WTC11 (cell line): Measurements from ENCODE around the gene CLEC3A. TPM values are rescaled to one million over a fixed set of nuclear protein-coding genes. Genes with fewer than 3 reads are reported as not detected.

ENCODE experiments used
- ATAC-seq: fragments of 200-7000 bp; cut with Tn5 transposase; 2 replicates; pipeline ENCODE4 v1.10.0; 2021; ENCODE audit warnings: mild to moderate bottlenecking, moderate library complexity
- CTCF ChIA-PET: fragments of 300-600 bp; sonication (Branson Sonifier 250); formaldehyde crosslinking; loops from one replicate; lab custom pipeline; 2021; ENCODE audit warnings: antibody characterized with exemption; lab: Charles Lee
- POLR2A ChIA-PET: fragments of 350-600 bp; sonication (Branson Sonifier 250); formaldehyde crosslinking; loops from one replicate; lab custom pipeline; 2021; ENCODE audit warnings: antibody characterized with exemption; lab: Charles Lee
- DNase-seq: peaks from one replicate; pipeline ENCODE4 v3.0.0; 2021; ENCODE audit warnings: low spot score
- H3K27ac Mint-ChIP-seq: 2 replicates; pipeline ENCODE4 v1.8.0; 2021; ENCODE audit warnings: mixed read lengths
- H3K27me3 Mint-ChIP-seq: 2 replicates; pipeline ENCODE4 v1.8.0; 2021; ENCODE audit warnings: low read depth, mild to moderate bottlenecking, moderate library complexity, mixed read lengths
- H3K36me3 Mint-ChIP-seq: 2 replicates; pipeline ENCODE4 v1.8.0; 2021; ENCODE audit warnings: mixed read lengths
- H3K4me1 Mint-ChIP-seq: 2 replicates; pipeline ENCODE4 v1.8.0; 2022; ENCODE audit warnings: mixed read lengths
- H3K4me3 Mint-ChIP-seq: 2 replicates; pipeline ENCODE4 v1.8.0; 2021; ENCODE audit warnings: mild to moderate bottlenecking, moderate library complexity, mixed read lengths
- H3K9me3 Mint-ChIP-seq: 2 replicates; pipeline ENCODE4 v1.8.0; 2021; ENCODE audit warnings: mixed read lengths
- AFF4 ChIP-seq: sonication (generic); formaldehyde crosslinking; IDR thresholded peaks from 2 replicates; pipeline ENCODE4 v1.8.1; 2023; ENCODE audit warnings: mild to moderate bottlenecking, missing genetic modification reagents, borderline replicate concordance
- CTCF ChIP-seq: fragments of 200-600 bp; IDR thresholded peaks from 2 replicates; pipeline ENCODE4 v1.8.0; 2022; ENCODE audit warnings: antibody characterized with exemption
- E2F4 ChIP-seq: sonication (generic); formaldehyde crosslinking; IDR thresholded peaks from 2 replicates; pipeline ENCODE4 v1.8.1; 2022; ENCODE audit warnings: low read depth, mild to moderate bottlenecking, moderate library complexity, missing genetic modification reagents, borderline replicate concordance
- FOXJ3 ChIP-seq: sonication (generic); formaldehyde crosslinking; IDR thresholded peaks from 2 replicates; pipeline ENCODE4 v1.9.0; 2021; ENCODE audit warnings: missing genetic modification reagents, mild to moderate bottlenecking, borderline replicate concordance
- FOXK1 ChIP-seq: sonication (generic); formaldehyde crosslinking; IDR thresholded peaks from 2 replicates; pipeline ENCODE4 v1.8.0; 2022; ENCODE audit warnings: mild to moderate bottlenecking, moderate library complexity, missing genetic modification reagents
- FOXP4 ChIP-seq: sonication (generic); formaldehyde crosslinking; IDR thresholded peaks from 2 replicates; pipeline ENCODE4 v1.8.0; 2022; ENCODE audit warnings: mild to moderate bottlenecking, missing genetic modification reagents
- GABPB1 ChIP-seq: sonication (generic); formaldehyde crosslinking; IDR thresholded peaks from 2 replicates; pipeline ENCODE4 v1.8.1; 2023; ENCODE audit warnings: mild to moderate bottlenecking, missing genetic modification reagents
- GRHL2 ChIP-seq: fragments of 250-450 bp; sonication (Bioruptor Pico); IDR thresholded peaks from 2 replicates; pipeline ENCODE4 v1.8.0; 2022; ENCODE audit warnings: mild to moderate bottlenecking, moderate library complexity; ENCODE audit not compliant: insufficient replicate concordance, severe bottlenecking
- MYBL2 ChIP-seq: sonication (generic); formaldehyde crosslinking; IDR thresholded peaks from 2 replicates; pipeline ENCODE4 v1.8.1; 2023; ENCODE audit warnings: mild to moderate bottlenecking, moderate library complexity, missing genetic modification reagents
- PREB ChIP-seq: sonication (generic); formaldehyde crosslinking; IDR thresholded peaks from 2 replicates; pipeline ENCODE4 v1.8.1; 2022; ENCODE audit warnings: mild to moderate bottlenecking, missing genetic modification reagents, moderate library complexity, borderline replicate concordance
- RELA ChIP-seq: sonication (generic); formaldehyde crosslinking; IDR thresholded peaks from 2 replicates; pipeline ENCODE4 v1.8.1; 2022; ENCODE audit warnings: missing genetic modification reagents, mild to moderate bottlenecking, borderline replicate concordance
- SMAD3 ChIP-seq: sonication (generic); formaldehyde crosslinking; IDR thresholded peaks from 2 replicates; pipeline ENCODE4 v1.8.0; 2022; ENCODE audit warnings: missing genetic modification reagents, mild to moderate bottlenecking, borderline replicate concordance
- SP1 ChIP-seq: sonication (generic); formaldehyde crosslinking; conservative IDR thresholded peaks from 2 replicates; pipeline ENCODE4 v1.8.1; 2022; ENCODE audit warnings: missing genetic modification reagents
- STAT6 ChIP-seq: sonication (generic); formaldehyde crosslinking; conservative IDR thresholded peaks from 2 replicates; pipeline ENCODE4 v1.8.1; 2023; ENCODE audit warnings: mild to moderate bottlenecking, low read depth, missing genetic modification reagents, moderate library complexity
- TCF7 ChIP-seq: sonication (generic); formaldehyde crosslinking; IDR thresholded peaks from 2 replicates; pipeline ENCODE4 v1.8.0; 2022; ENCODE audit warnings: mild to moderate bottlenecking, low read depth, missing genetic modification reagents, moderate library complexity
- TEAD1 ChIP-seq: sonication (generic); formaldehyde crosslinking; IDR thresholded peaks from 2 replicates; pipeline ENCODE4 v1.8.0; 2022; ENCODE audit warnings: mild to moderate bottlenecking, missing genetic modification reagents
- ZNF396 ChIP-seq: fragments of 250-450 bp; sonication (Bioruptor Pico); IDR thresholded peaks from 2 replicates; pipeline ENCODE4 v1.8.0; 2021; ENCODE audit warnings: mild to moderate bottlenecking, moderate library complexity, borderline replicate concordance
- total RNA-seq: library from RNA; stranded (reverse); gene quantifications from 3 replicates; pipeline ENCODE4 v1.2.3, GENCODE V29; 2021

Gene CLEC3A
- total RNA-seq, 1 experiment from 2014 or later, result not detected

- no peak for TF ChIP-seq AFF4 (CRISPR knock-in tag)
These were observed 43.0 kb downstream of the CLEC3A start (continued) for GRCh38 chr16:78065319-78065718.

GRCh38 chr16:78069913-78070312 lies 47.6 kb downstream of the CLEC3A start:
- Mint-ChIP-seq H3K27me3 (peaks cover 100% of the 10 kb centered on the region), H3K4me3 (no peak overlapping the region), H3K36me3 (peaks cover 5% of the 10 kb centered on the region; the same call in 1 of the 2 replicates), H3K27ac (no peak overlapping the region), H3K4me1 (peaks cover 19% of the 10 kb centered on the region), H3K9me3 (0 out of 2 replicates have a peak, but pooled peaks cover 3% of the 10 kb centered on the region)
- DNase-seq (no peak), ATAC-seq (no peak)
- ChIA-PET POLR2A (no interaction called here), CTCF (no interaction called here)
- TF ChIP-seq CTCF, result no peak

GRCh38 chr16:78072275-78072674 lies 49.9 kb downstream of the CLEC3A start:
- peaks cover 5% of the 10 kb centered on the region; the same call in 1 of the 2 replicates for H3K36me3 Mint-ChIP-seq
- no peak overlapping the region for H3K27ac Mint-ChIP-seq
- TF ChIP-seq SMAD3 (CRISPR knock-in tag), result no peak
- TF ChIP-seq TEAD1 (CRISPR knock-in tag), result peak; percentile 26; the same call in 1 of the 2 replicates
- 0 out of 2 replicates have a peak, but pooled peaks have one; percentile 35 for TF ChIP-seq SP1 (CRISPR knock-in tag)
- no peak for TF ChIP-seq E2F4 (CRISPR knock-in tag)
- peak; percentile 77 for TF ChIP-seq FOXK1 (CRISPR knock-in tag)
- peak; percentile 24; the same call in 1 of the 2 replicates for TF ChIP-seq FOXP4 (CRISPR knock-in tag)
- peaks cover 19% of the 10 kb centered on the region for H3K4me1 Mint-ChIP-seq
- peaks cover 100% of the 10 kb centered on the region for H3K27me3 Mint-ChIP-seq
- ChIA-PET CTCF (no interaction called here), POLR2A (no interaction called here)
- peak; percentile 21 for DNase-seq
- ATAC-seq, result peak; percentile 96
- no peak overlapping the region for H3K4me3 Mint-ChIP-seq
- H3K9me3 Mint-ChIP-seq, result 0 out of 2 replicates have a peak, but pooled peaks cover 3% of the 10 kb centered on the region

GRCh38 chr16:78075800-78076199 lies 53.5 kb downstream of the CLEC3A start:
- Mint-ChIP-seq H3K27ac (no peak overlapping the region), H3K4me3 (no peak overlapping the region), H3K9me3 (no peaks in the 10 kb centered on the region), H3K27me3 (peaks cover 100% of the 10 kb centered on the region), H3K36me3 (no peaks in the 10 kb centered on the region), H3K4me1 (peaks cover 17% of the 10 kb centered on the region)
- ATAC-seq, result peak; percentile 23
- no peak for DNase-seq
- CTCF ChIA-PET, result interaction anchor here (0.6 to 0.8 kb wide), 2 partner anchors 73 to 363 kb away, joined by 3 read pairs; no protein-coding TSS in a partner anchor
- POLR2A ChIA-PET, result no interaction called here
- no peak for TF ChIP-seq MYBL2
- no peak for TF ChIP-seq ZNF396 (CRISPR knock-in tag)
- TF ChIP-seq FOXJ3, result no peak
- TF ChIP-seq PREB (CRISPR knock-in tag), result no peak
- no peak for TF ChIP-seq STAT6 (CRISPR knock-in tag)
- no peak for TF ChIP-seq RELA (CRISPR knock-in tag)
- TF ChIP-seq GABPB1 (CRISPR knock-in tag), result no peak
- no peak for TF ChIP-seq GRHL2 (CRISPR knock-in tag)
- TF ChIP-seq TCF7 (CRISPR knock-in tag), result no peak
